Measurements from ENCODE around the gene ROCK2.

The ROCK2 gene

DNA sequence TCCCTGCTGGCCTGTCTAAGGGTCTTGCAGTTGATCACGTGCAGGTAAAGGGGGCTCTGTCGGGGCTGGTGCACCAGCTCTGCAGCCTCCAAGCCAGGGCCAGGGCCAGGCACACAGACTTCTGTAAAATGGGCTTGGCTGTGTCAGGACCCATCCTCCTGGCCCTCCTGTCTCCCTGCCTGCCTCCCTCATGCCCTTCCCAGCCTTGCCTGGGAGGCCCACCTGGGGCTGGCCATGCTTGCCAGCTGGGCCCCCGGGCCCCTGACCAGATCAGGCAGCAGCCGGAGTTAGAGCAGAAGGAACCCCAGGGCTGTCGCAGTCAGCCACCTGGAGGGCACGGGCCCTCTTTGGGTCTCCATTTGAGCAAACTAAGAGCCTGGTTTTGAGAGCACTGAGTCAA, 187.1 kb downstream of the ROCK2 start:
- 0 out of 22 replicates have a peak, but pooled peaks cover 0 to 10% (median 0%) of the 10 kb centered on the region in 11 experiments for H4K20me1 ChIP-seq
- H3K4me2 ChIP-seq = peak overlapping the region in 2 of 11 experiments; percentile 25 to 96; a peak in 2 of 22 replicates
- no peaks in the 10 kb centered on the region for H3K27me3 ChIP-seq
- no peaks in the 10 kb centered on the region for H3K9me3 ChIP-seq (replicated peaks in 1 of 11)
- H3K27ac ChIP-seq = no peak overlapping the region
- TF ChIP-seq Cebpa-rat (IDR thresholded peaks at IDR 0.05) = no peak
- no peak overlapping the region for H3K4me3 ChIP-seq
- no peaks in the 10 kb centered on the region for H3K36me3 ChIP-seq
- H3K4me1 ChIP-seq = peaks cover 39 to 52% (median 50%) of the 10 kb centered on the region in 10 experiments
- H3K9ac ChIP-seq = no peak overlapping the region

GRCh38 chr2:11156396-11157075, 187.9 kb downstream of the ROCK2 start:
- H4K20me1 ChIP-seq = 0 out of 22 replicates have a peak, but pooled peaks cover 0 to 10% (median 0%) of the 10 kb centered on the region in 11 experiments
- TF ChIP-seq Cebpa-rat (IDR thresholded peaks at IDR 0.05) = no peak
- no peaks in the 10 kb centered on the region for H3K36me3 ChIP-seq
- peak overlapping the region in 4 of 11 experiments; percentile 74 to 88 (median 83); a peak in 4 of 22 replicates for H3K9ac ChIP-seq
- H3K9me3 ChIP-seq (replicated peaks in 1 of 11) = no peaks in the 10 kb centered on the region
- H3K27ac ChIP-seq = no peak overlapping the region
- H3K4me3 ChIP-seq = peak overlapping the region in 6 of 10 experiments; percentile 64 to 78 (median 70); a peak in 7 of 20 replicates
- H3K4me1 ChIP-seq = peaks cover 36 to 49% (median 45%) of the 10 kb centered on the region in 10 experiments
- no peaks in the 10 kb centered on the region for H3K27me3 ChIP-seq
- H3K4me2 ChIP-seq = peak overlapping the region; percentile 72 to 96 (median 91)

- TF ChIP-seq Cebpa-rat (IDR thresholded peaks at IDR 0.05) = no peak
- Histone ChIP-seq H3K4me1 (peaks cover 26 to 39% (median 35%) of the 10 kb centered on the region in 10 experiments), H3K9ac (peak within 1 kb of the TSS; percentile 78 to 88 (median 84)), H3K9me3 (replicated peaks in 1 of 11) (no peaks in the 10 kb centered on the region), H3K36me3 (no peaks in the 10 kb centered on the region), H3K27ac (peak within 1 kb of the TSS; percentile 77 to 90 (median 85)), H3K4me3 (peak within 1 kb of the TSS; percentile 58 to 78 (median 70)), H3K4me2 (peak within 1 kb of the TSS; percentile 94 to 99 (median 97)), H3K27me3 (no peaks in the 10 kb centered on the region), H4K20me1 (0 out of 22 replicates have a peak, but pooled peaks cover 0 to 10% (median 0%) of the 10 kb centered on the region in 11 experiments)
Observed at GRCh38 chr2:11155381-11156035, 188.9 kb downstream of the ROCK2 start, which contains the start of gene SLC66A3. TSS of gene SLC66A3 (plus strand) at chr2:11155467. CDS start at chr2:11155547, 80 bp downstream.

GRCh38 chr2:11154923-11155380, 189.5 kb downstream of the ROCK2 start:
- 0 out of 22 replicates have a peak, but pooled peaks cover 0 to 10% (median 0%) of the 10 kb centered on the region in 11 experiments for H4K20me1 ChIP-seq
- H3K27ac ChIP-seq = peak overlapping the region; percentile 76 to 90 (median 84)
- no peaks in the 10 kb centered on the region for H3K9me3 ChIP-seq (replicated peaks in 1 of 11)
- no peaks in the 10 kb centered on the region for H3K27me3 ChIP-seq
- no peaks in the 10 kb centered on the region for H3K36me3 ChIP-seq
- H3K4me2 ChIP-seq = peak overlapping the region; percentile 86 to 99 (median 97)
- H3K9ac ChIP-seq = peak overlapping the region; percentile 71 to 87 (median 84)
- H3K4me1 ChIP-seq = peaks cover 22 to 34% (median 31%) of the 10 kb centered on the region in 10 experiments
- peak overlapping the region; percentile 58 to 78 (median 70) for H3K4me3 ChIP-seq
- TF ChIP-seq Cebpa-rat (IDR thresholded peaks at IDR 0.05) = no peak

- H3K9me3 ChIP-seq (replicated peaks in 1 of 11) = no peaks in the 10 kb centered on the region
- peak overlapping the region; percentile 76 to 90 (median 84) for H3K27ac ChIP-seq
- no peaks in the 10 kb centered on the region for H3K36me3 ChIP-seq
- H3K4me1 ChIP-seq = peaks cover 21 to 27% (median 24%) of the 10 kb centered on the region in 10 experiments
- peak overlapping the region; percentile 71 to 86 (median 82) for H3K9ac ChIP-seq
- 0 out of 22 replicates have a peak, but pooled peaks cover 0 to 10% (median 0%) of the 10 kb centered on the region in 11 experiments for H4K20me1 ChIP-seq
- H3K27me3 ChIP-seq = no peaks in the 10 kb centered on the region
- no peak for TF ChIP-seq Cebpa-rat (IDR thresholded peaks at IDR 0.05)
- peak overlapping the region; percentile 86 to 99 (median 97) for H3K4me2 ChIP-seq
- H3K4me3 ChIP-seq = peak overlapping the region; percentile 47 to 76 (median 64)
Observed at GRCh38 chr2:11154016-11154922, 190.2 kb downstream of the ROCK2 start.

DNA sequence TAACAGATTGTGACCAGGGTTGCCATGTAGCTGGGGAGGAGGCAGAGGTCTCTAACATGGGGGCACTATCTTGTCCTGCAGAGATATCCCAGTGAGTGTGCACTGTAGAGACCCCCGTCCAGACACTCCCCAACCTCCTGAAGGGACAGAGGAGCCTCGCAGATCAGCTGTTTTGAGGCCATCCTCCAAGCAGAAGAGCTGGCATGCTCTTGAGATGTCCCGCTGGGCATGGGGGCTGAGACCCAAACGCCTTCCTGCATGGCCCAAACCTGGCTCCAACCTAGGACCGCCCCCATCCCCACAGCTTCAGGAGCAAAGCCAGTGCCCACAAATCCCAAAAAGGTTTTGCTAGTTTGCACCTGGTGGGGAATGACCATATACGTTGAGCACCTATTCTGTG, 191.8 kb downstream of the ROCK2 start:
- Histone ChIP-seq H3K4me3 (no peak overlapping the region), H3K27me3 (no peaks in the 10 kb centered on the region)
- TF ChIP-seq Cebpa-rat (IDR thresholded peaks at IDR 0.05) = no peak

GRCh38 chr2:11147263-11147662, 197.2 kb downstream of the ROCK2 start:
- H3K9me3 ChIP-seq (replicated peaks in 1 of 11) = peaks cover 0 to 7% (median 0%) of the 10 kb centered on the region in 11 experiments; a peak in 4 of 22 replicates
- no peaks in the 10 kb centered on the region for H4K20me1 ChIP-seq
- peaks cover 0 to 20% (median 9%) of the 10 kb centered on the region in 10 experiments; a peak in 11 of 20 replicates for H3K4me1 ChIP-seq
- no peak overlapping the region for H3K4me2 ChIP-seq
- no peaks in the 10 kb centered on the region; a peak in 1 of 22 replicates for H3K27me3 ChIP-seq
- H3K36me3 ChIP-seq = no peaks in the 10 kb centered on the region
- no peak for TF ChIP-seq Cebpa-rat (IDR thresholded peaks at IDR 0.05)
- no peak overlapping the region for H3K4me3 ChIP-seq
- H3K9ac ChIP-seq = no peak overlapping the region
- no peak overlapping the region for H3K27ac ChIP-seq

More for the DNA sequence above, 191.8 kb downstream of the ROCK2 start:
- Histone ChIP-seq H3K4me1 (peaks cover 17 to 19% (median 18%) of the 10 kb centered on the region in 10 experiments), H3K27ac (no peak overlapping the region), H3K36me3 (no peaks in the 10 kb centered on the region), H3K4me2 (no peak overlapping the region), H4K20me1 (0 out of 22 replicates have a peak, but pooled peaks cover 0 to 9% (median 0%) of the 10 kb centered on the region in 11 experiments), H3K9ac (no peak overlapping the region), H3K9me3 (replicated peaks in 1 of 11) (peaks cover 0 to 2% (median 0%) of the 10 kb centered on the region in 11 experiments; a peak in 2 of 22 replicates)

- H3K9me3 ChIP-seq (replicated peaks in 1 of 11) = peaks cover 0 to 7% (median 0%) of the 10 kb centered on the region in 11 experiments; a peak in 4 of 22 replicates
- no peak overlapping the region for H3K9ac ChIP-seq
- H3K4me1 ChIP-seq = peaks cover 0 to 20% (median 9%) of the 10 kb centered on the region in 10 experiments; a peak in 11 of 20 replicates
- H4K20me1 ChIP-seq = no peaks in the 10 kb centered on the region
- H3K36me3 ChIP-seq = no peaks in the 10 kb centered on the region
- H3K27me3 ChIP-seq = no peaks in the 10 kb centered on the region; a peak in 1 of 22 replicates
- H3K27ac ChIP-seq = no peak overlapping the region
- no peak for TF ChIP-seq Cebpa-rat (IDR thresholded peaks at IDR 0.05)
- H3K4me3 ChIP-seq = no peak overlapping the region
- peak overlapping the region in 4 of 11 experiments; percentile 36 to 62 (median 45); a peak in 7 of 22 replicates for H3K4me2 ChIP-seq
Observed at GRCh38 chr2:11146076-11146475, 198.4 kb downstream of the ROCK2 start.

All from BLaER1 treated with 17β-estradiol and CSF1 and Interleukin-3, amounts not matched to agents 10 nM and 100 nM (cell line).